IMR-90 (cell line): ENCODE data around the gene SMO. TPM values are rescaled to one million over a fixed set of nuclear protein-coding genes. Genes with fewer than 3 reads are reported as not detected.

Source experiments
- ATAC-seq: fragments of 200-7000 bp; cut with Tn5 transposase; 2 replicates; pipeline ENCODE4 v1.9.1; 2020; ENCODE audit warnings: low read depth, mild to moderate bottlenecking, moderate library complexity
- BruUV-seq: library from RNA; stranded (reverse); fragments of 400-500 nt; replicated peaks from 2 replicates; lab custom pipeline; 2021; lab: Mats Ljungman, UMichigan
- CTCF ChIA-PET: fragments of 300-600 bp; formaldehyde crosslinking; extraction: SDS; loops from one replicate; lab custom pipeline; 2021; ENCODE audit warnings: antibody characterized with exemption; lab: Yijun Ruan, JAX
- POLR2A ChIA-PET: fragments of 300-600 bp; sonication (Branson Sonifier 250); formaldehyde crosslinking; loops from one replicate; lab custom pipeline; 2022; ENCODE audit warnings: antibody characterized with exemption; ENCODE audit not compliant: unreplicated experiment; lab: Charles Lee
- DNase-seq: peaks from one replicate; pipeline ENCODE4 v3.0.0; 2013
- H2AFZ ChIP-seq: replicated peaks from 2 replicates; pipeline ENCODE3; 2013; ENCODE audit warnings: low read length, mild to moderate bottlenecking; ENCODE audit not compliant: poor library complexity
- H2AK5ac ChIP-seq: 2 replicates; pipeline ENCODE4 v1.6.1; 2013; ENCODE audit warnings: low read depth, low read length, inconsistent platforms
- H2AK9ac ChIP-seq: replicated peaks from 2 replicates; pipeline ENCODE3; 2013; ENCODE audit warnings: mild to moderate bottlenecking, low read depth, low read length, moderate library complexity; ENCODE audit not compliant: poor library complexity
- H2BK120ac ChIP-seq: 2 replicates; pipeline ENCODE4 v1.6.1; 2013; ENCODE audit warnings: low read depth, low read length, inconsistent platforms
- H2BK15ac ChIP-seq: 3 replicates; pipeline ENCODE4 v1.6.1; 2013; ENCODE audit warnings: low read depth, low read length, inconsistent platforms
- H2BK20ac ChIP-seq: 2 replicates; pipeline ENCODE4 v1.6.1; 2013; ENCODE audit warnings: low read depth, mild to moderate bottlenecking, inconsistent platforms, low read length, moderate library complexity
- H2BK5ac ChIP-seq: 2 replicates; pipeline ENCODE4 v1.6.1; 2013; ENCODE audit warnings: mild to moderate bottlenecking, low read depth, low read length, inconsistent platforms; ENCODE audit not compliant: poor library complexity, severe bottlenecking
- H3K14ac ChIP-seq: replicated peaks from 2 replicates; pipeline ENCODE4 v1.6.1; 2013; ENCODE audit warnings: low read depth, low read length, inconsistent platforms
- H3K18ac ChIP-seq: 2 replicates; pipeline ENCODE4 v1.6.1; 2013; ENCODE audit warnings: low read depth, low read length, control low read depth
- H3K23ac ChIP-seq: 2 replicates; pipeline ENCODE4 v1.6.1; 2013; ENCODE audit warnings: low read depth, low read length, inconsistent platforms
- H3K27ac ChIP-seq: 2 replicates; pipeline ENCODE4 v1.5.1; 2013; ENCODE audit warnings: mild to moderate bottlenecking, control low read depth, low read length; ENCODE audit not compliant: insufficient read depth
- H3K27me3 ChIP-seq: 2 replicates; pipeline ENCODE4 v1.6.1; 2013; ENCODE audit warnings: low read length; ENCODE audit not compliant: control insufficient read depth, insufficient read depth
- H3K36me3 ChIP-seq: 2 replicates; pipeline ENCODE4 v1.6.1; 2013; ENCODE audit warnings: low read length, mixed read lengths; ENCODE audit not compliant: control insufficient read depth, insufficient read depth
- H3K4ac ChIP-seq: 2 replicates; pipeline ENCODE4 v1.6.1; 2013; ENCODE audit warnings: low read depth, low read length, inconsistent platforms
- H3K4me1 ChIP-seq: 2 replicates; pipeline ENCODE4 v1.6.1; 2013; ENCODE audit warnings: low read length, mixed read lengths; ENCODE audit not compliant: control insufficient read depth, insufficient read depth
- H3K4me2 ChIP-seq: 2 replicates; pipeline ENCODE4 v1.6.1; 2013; ENCODE audit warnings: low read depth, mild to moderate bottlenecking, control low read depth, low read length, moderate library complexity
- H3K4me3 ChIP-seq: 2 replicates; pipeline ENCODE4 v1.5.1; 2013; ENCODE audit warnings: low read depth, mild to moderate bottlenecking, control low read depth, low read length, moderate library complexity; ENCODE audit not compliant: insufficient read depth
- H3K56ac ChIP-seq: 2 replicates; pipeline ENCODE4 v1.6.1; 2013; ENCODE audit warnings: low read length, inconsistent platforms; ENCODE audit not compliant: insufficient read depth; ENCODE audit errors: extremely low read depth
- H3K79me1 ChIP-seq, 2 experiments: 2 replicates each; pipeline ENCODE4 v1.6.1; 2013; ENCODE audit warnings: low read length in 2 of 2, inconsistent platforms in 1 of 2, low read depth in 1 of 2
- H3K9ac ChIP-seq: 2 replicates; pipeline ENCODE4 v1.6.1; 2013; ENCODE audit warnings: low read depth, low read length, control low read depth
- H3K9me1 ChIP-seq: 2 replicates; pipeline ENCODE4 v1.6.1; 2013; ENCODE audit warnings: low read length, inconsistent platforms; ENCODE audit not compliant: insufficient read depth
- H3K9me3 ChIP-seq: 2 replicates; pipeline ENCODE4 v1.6.1; 2013; ENCODE audit warnings: low read length; ENCODE audit not compliant: control insufficient read depth, insufficient read depth
- H4K20me1 ChIP-seq: 2 replicates; pipeline ENCODE4 v1.6.1; 2013; ENCODE audit warnings: low read length, inconsistent platforms; ENCODE audit not compliant: insufficient read depth
- H4K5ac ChIP-seq: 2 replicates; pipeline ENCODE4 v1.6.1; 2013; ENCODE audit warnings: mild to moderate bottlenecking, low read depth, low read length, control low read depth
- H4K8ac ChIP-seq, 2 experiments: 2 replicates each; pipeline ENCODE4 v1.6.1; 2013; ENCODE audit warnings: low read depth in 2 of 2, low read length in 2 of 2, control low read depth in 1 of 2, inconsistent platforms in 1 of 2
- H4K91ac ChIP-seq: 2 replicates; pipeline ENCODE4 v1.6.1; 2013; ENCODE audit warnings: low read depth, low read length, inconsistent platforms; ENCODE audit not compliant: insufficient read depth
- BHLHE40 ChIP-seq: fragments of 150-350 bp; IDR thresholded peaks from 2 replicates; pipeline ENCODE4 v1.6.1; 2016; ENCODE audit warnings: mild to moderate bottlenecking, low read depth, low read length
- CHD1 ChIP-seq: IDR thresholded peaks from 2 replicates; pipeline ENCODE4 v1.6.1; 2012; ENCODE audit warnings: low read depth, low read length, improper control_type of control experiment
- WGBS, 2 experiments: methylation state at CpG; one replicate each; pipeline versions ENCODE4 v1.1.5 to v1.1.7; 2013; ENCODE audit warnings: missing lambda C conversion rate in 2 of 2; ENCODE audit not compliant: insufficient read length in 1 of 2; ENCODE audit errors: extremely low coverage in 2 of 2; 5-methylcytosine and 5-hydroxymethylcytosine counted together
- dilution Hi-C: fragments of 300-500 bp; cut with HindIII; formaldehyde crosslinking; loops from one replicate; pipeline ENCODE4 v1.14.3; 2018; ENCODE audit warnings: low sequenced_read_pairs; ENCODE audit not compliant: unreplicated experiment
- in situ Hi-C: fragments of 300-500 bp; cut with MboI; formaldehyde crosslinking; loops from 3 replicates; pipeline ENCODE4 v1.14.3; 2019; ENCODE audit warnings: low sequenced_read_pairs, inconsistent platforms, mixed read lengths
- intact Hi-C: fragments of 100-400 bp; cut with micrococcal nuclease; formaldehyde crosslinking; loops from 2 replicates; pipeline ENCODE4 v1.10.0; 2022
- polyA plus RNA-seq, 3 experiments: library from polyadenylated mRNA; depleted of rRNA; stranded (reverse); fragments of >200 nt; gene quantifications; 2 replicates each; pipeline ENCODE4 v1.2.3, GENCODE V29; 2012; ENCODE audit warnings: low replicate concordance in 1 of 3
- total RNA-seq: library from RNA; depleted of rRNA; stranded (reverse); fragments of >200 nt; gene quantifications from 2 replicates; pipeline ENCODE4 v1.2.3, GENCODE V29; 2012

SMO gene
- total and polyA plus RNA-seq, 2 of the 4 experiments (the other 2 are of a cell fraction) = 18.5 to 24.7 TPM

DNA sequence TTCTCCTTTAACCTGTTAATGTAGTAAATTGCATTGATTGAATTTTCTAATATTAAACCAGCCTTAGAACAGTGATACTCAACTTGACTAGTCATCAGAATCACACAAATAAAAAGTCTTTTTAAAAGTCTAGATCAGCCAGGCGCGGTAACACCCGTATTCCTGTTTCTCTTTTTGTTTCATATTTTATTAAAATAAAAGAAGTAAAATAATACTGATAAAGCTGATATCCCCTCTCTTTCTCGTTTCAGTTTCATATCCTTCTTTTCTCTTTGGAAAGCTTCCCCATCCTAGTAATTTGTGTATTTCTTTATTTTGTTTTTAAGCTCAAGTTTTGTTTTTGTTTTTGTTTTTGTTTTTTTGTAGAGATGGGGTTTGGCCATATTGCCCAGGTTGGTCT, 9.3 kb downstream of the SMO start:
- Histone ChIP-seq H2AFZ (no peak overlapping the region), H3K23ac (no peak overlapping the region), H2AK9ac (no peak overlapping the region), H4K5ac (no peak overlapping the region), H2BK120ac (no peak overlapping the region), H3K27ac (no peak overlapping the region), H3K4me3 (no peak overlapping the region), H2AK5ac (no peak overlapping the region), H3K9me1 (peaks cover 2% of the 10 kb centered on the region), H4K8ac (no peak overlapping the region), H3K4ac (no peak overlapping the region), H3K4me1 (0 out of 2 replicates have a peak, but pooled peaks cover 1% of the 10 kb centered on the region), H4K20me1 (peaks cover 11% of the 10 kb centered on the region), H2BK20ac (no peak overlapping the region), H4K91ac (no peak overlapping the region), H3K36me3 (no peaks in the 10 kb centered on the region), H2BK5ac (no peak overlapping the region), H3K4me2 (no peak overlapping the region), H3K56ac (no peak overlapping the region), H2BK15ac (no peak overlapping the region), H3K9ac (no peak overlapping the region), H3K79me1 (peaks cover under 1 to 30% of the 10 kb centered on the region in 2 experiments; a peak in 3 of 4 replicates), H3K18ac (no peak overlapping the region), H3K14ac (no peak overlapping the region), H3K27me3 (no peaks in the 10 kb centered on the region), H3K9me3 (no peaks in the 10 kb centered on the region)
- no TSS peak for BruUV-seq
- dilution Hi-C loops (no loop called here), intact Hi-C loops (no loop called here), in situ Hi-C loops (no loop called here)
- CTCF ChIA-PET = interaction anchor here (2.5 kb wide), 1 partner anchor 21 kb away, joined by 5 read pairs; no protein-coding TSS in a partner anchor
- DNase-seq = no peak
- no CpG with 5 or more reads among the region's 4 CpGs for WGBS, 2 experiments
- POLR2A ChIA-PET = no interaction called here
- TF ChIP-seq CHD1 (no peak), BHLHE40 (no peak)
- ATAC-seq = no peak
